Measurements from ENCODE around the gene RXRA.

- TF ChIP-seq EZH2 (IDR thresholded peaks at IDR 0.05) (no peak), POLR2AphosphoS5 (IDR thresholded peaks at IDR 0.05; ENCODE audit: borderline replicate concordance, low read depth, low read length) (no peak)
Measured at GRCh38 chr9:134433909-134434882, 107.9 kb downstream of the RXRA start.
